HG03064 (cell line): ENCODE measurements around the gene TPRG1L.
A peak's percentile ranks its signal among the peaks of the same experiment; 100 is the strongest.

Experiments used
- ATAC-seq: cut with Tn5 transposase; IDR thresholded peaks from one replicate; pipeline ENCODE4 v1.9.1; 2021; ENCODE audit warnings: low read depth; ENCODE audit not compliant: unreplicated experiment

Gene TPRG1L

DNA sequence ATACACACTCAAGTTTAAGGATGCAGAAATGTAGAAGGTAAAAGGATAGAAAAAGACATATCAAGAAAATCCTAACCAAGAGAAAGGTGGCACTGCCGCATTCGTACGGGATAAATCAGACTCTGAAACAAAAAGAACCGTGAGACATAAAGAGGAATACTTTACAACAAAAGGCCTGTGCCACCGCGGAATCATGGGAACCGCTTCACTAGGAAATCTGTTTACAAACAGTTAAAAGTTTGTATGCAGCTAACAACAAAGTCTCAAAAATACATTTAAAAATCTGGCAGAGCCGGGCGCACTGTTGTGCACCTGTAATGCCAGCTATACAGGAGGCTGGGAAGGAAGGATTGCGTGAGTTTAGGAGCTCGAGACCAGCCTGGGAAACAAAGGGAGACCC, 17.0 kb downstream of the TPRG1L start:
- no peak for ATAC-seq

GRCh38 chr1:3642919-3643675, 18.3 kb downstream of the TPRG1L start:
- ATAC-seq: no peak

- no peak for ATAC-seq
These were observed 19.5 kb downstream of the TPRG1L start for GRCh38 chr1:3644273-3644672.

DNA sequence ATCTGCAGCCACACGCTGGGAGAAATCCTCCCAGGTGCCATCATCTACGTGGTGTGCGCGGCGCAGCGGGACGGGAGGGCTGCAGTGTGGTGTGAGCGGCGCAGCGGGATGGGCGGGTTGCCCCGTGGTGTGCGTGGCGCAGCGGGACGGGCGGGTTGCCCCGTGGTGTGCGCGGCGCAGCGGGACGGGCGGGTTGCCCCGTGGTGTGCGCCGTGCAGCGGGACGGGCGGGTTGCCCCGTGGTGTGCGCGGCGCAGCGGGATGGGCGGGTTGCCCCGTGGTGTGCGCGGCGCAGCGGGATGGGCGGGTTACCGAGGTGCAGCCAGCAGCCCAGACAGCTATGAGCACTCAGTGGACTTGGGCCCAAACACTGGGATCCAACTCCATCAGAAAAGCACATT, 20.4 kb downstream of the TPRG1L start:
- ATAC-seq: no peak

DNA sequence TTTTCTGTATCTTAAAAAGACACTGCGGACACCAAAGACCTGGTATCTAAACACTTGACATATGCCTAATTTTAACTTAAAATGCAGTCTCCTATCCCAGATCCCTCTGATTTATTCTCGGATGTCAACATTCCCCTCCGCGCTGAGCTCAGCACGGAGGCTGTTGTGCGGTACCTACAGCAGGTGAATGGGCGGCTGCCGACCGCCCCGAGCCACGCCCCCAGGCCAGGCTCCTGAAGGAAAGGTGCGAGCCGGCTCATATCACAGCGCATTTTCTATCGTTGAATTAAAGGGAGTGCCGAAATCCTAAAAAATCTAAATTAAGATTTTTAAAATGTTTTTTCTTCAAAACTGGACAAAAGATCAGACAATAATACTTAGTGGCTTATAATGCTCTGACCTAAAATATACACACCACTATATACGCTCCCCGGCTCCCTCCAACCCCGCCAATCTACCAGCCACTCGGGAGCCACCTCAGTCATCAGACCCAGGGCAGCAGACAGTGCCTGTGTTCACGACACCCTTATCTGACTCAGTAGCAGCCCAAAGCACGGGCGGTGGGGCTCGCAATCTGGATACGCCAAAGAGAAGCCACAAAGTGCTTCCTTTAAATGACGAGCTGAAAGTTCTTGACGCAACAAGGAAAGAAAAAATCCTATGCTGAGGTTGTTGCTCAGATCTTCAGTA, 21.0 kb downstream of the TPRG1L start:
- no peak for ATAC-seq

GRCh38 chr1:3646596-3646995, 21.8 kb downstream of the TPRG1L start:
- ATAC-seq: no peak

DNA sequence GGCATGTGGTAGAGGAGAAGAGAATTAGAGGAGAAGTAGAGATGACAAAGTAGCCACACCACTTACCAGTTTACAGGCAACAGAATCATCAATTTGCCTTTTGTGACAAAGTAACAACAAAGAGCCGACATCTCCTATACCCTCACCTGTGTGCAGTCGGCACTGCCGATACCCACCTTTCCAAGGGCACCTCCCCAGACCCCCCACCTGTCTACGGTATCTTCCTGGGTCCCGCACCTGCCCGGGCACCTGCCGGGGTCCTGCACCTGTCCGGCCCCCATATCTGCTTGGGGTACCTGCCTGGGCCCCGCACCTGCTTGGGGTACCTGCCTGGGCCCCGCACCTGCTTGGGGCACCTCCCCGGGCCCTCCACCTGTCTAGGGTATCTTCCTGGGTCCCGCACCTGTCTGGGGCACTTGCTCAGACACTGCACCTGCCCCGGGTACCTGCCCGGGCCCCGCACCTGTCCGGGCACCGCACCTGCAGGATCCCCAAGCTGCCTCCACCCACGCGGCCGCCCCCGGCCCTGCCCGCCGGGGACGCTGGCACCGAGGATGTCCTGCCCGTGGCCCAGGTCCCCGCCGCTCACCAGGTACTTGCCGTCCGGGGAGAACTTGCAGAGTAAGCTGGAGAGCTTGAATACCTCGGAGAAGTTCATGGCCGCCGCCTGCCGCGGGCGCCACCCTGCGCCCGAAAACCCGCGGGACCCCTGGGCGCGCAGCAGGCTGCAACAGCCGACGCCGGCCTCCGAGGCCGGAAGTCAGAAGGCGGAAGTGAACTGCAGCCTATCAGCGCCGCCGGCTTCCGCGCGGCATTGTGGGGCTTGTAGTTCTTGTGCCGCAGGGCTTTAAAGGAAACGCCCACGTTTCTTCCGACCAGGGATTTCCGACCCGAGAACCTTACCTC, 24.8 kb downstream of the TPRG1L start, which contains the start of gene WRAP73:
WRAP73 (minus strand) TSS at position 762 of the 906 bp plus-strand sequence; CDS start at position 658, 104 bp downstream.
- ATAC-seq: peak; percentile 65

GRCh38 chr1:3650248-3651025, 25.6 kb downstream of the TPRG1L start:
- ATAC-seq: no peak

DNA sequence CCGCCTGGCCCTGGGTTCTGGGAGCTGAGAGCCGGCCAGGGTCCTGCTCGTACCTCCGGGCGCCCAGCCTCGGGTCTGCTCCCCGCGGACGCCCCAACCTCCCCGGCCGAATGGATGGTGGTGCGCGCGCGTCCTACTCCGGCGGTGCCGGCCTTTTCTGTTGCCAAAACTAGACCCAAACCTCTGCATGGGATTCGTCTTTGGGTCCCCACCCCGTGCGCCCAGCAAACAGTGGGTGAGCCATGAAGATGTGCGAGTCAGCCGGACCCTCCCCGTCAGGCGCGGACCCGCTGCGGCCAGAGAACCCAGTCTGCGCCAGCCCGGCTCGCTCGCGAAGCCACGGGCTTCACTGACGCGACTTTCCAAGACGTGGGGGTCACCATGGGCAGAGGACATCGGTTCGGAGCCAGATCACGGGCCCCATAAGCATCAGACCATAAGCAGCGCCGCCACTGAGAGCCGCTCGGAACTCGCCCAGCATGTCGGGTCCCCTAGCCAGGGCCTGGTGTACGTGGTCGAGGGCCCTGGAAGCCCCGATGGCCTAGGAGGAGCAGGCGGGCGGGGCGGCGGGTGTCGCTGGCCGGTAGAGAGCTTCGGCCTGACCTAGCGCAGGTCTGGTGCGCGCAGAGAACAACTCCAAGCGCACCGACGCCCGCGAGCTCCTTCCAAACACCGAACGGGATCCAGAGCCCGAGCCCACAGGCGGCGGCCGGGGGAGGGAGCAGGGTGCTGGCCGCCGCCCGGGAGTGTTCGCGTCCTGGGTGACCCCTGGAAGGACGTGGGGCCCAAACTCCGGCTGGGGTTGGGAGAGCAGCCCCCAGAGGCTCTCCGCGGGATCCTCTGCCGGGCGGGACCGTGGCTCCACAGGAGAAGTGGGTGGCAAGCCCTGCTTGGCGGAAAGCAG, 26.5 kb downstream of the TPRG1L start:
- ATAC-seq: no peak

DNA sequence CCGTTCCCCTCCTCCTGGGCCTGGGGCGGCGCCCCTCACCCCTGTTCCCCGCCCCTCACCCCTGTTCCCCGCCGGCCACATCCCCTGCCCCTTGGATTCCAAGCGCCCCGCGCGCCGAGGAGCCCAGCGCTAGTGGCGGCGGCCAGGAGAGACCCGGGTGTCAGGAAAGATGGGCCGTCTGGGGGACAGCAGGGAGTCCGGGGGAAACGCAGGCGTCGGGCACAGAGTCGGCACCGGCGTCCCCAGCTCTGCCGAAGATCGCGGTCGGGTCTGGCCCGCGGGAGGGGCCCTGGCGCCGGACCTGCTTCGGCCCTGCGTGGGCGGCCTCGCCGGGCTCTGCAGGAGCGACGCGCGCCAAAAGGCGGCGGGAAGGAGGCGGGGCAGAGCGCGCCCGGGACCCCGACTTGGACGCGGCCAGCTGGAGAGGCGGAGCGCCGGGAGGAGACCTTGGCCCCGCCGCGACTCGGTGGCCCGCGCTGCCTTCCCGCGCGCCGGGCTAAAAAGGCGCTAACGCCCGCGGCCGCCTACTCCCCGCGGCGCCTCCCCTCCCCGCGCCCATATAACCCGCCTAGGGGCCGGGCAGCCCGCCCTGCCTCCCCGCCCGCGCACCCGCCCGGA, 27.2 kb downstream of the TPRG1L start, which contains the start of gene TP73:
TP73 (plus strand) TSS at position 587 of the 618 bp plus-strand sequence. CDS start 29,850 bp downstream, outside the sequence.
- ATAC-seq: no peak

DNA sequence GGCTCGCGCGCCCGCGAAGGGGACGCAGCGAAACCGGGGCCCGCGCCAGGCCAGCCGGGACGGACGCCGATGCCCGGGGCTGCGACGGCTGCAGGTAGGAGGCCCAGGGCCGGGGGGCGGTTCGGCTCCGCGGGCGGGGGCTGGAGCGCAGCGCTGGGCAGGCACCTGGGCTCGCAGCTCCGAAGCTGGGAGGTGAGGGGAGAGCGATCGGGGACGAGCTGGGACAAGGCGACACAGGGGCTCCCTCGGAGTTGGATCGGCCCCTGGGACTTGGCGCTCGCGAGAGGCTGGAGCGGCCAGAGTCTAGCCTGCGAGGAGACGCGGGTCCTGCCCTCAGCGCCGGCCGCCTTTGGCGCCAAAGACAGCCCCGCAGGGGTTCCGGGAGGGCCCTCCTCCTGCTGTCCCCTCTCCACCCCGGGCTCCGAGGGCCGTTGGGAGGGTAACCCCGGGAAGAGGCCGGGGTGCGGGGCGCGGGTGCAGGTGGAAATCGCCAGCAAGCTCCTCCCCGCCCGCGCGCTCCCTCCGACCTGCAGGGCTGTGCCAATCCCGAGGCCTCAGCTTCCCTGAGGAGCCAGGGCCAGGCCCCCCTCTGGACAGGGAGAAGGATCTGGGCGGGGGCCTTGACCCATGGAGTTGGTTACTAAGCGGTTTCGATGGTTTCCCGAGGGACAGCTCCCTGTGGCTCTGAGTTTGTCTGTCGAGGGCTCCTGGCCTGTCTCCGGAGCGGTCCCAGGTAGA, 27.9 kb downstream of the TPRG1L start:
- no peak for ATAC-seq

DNA sequence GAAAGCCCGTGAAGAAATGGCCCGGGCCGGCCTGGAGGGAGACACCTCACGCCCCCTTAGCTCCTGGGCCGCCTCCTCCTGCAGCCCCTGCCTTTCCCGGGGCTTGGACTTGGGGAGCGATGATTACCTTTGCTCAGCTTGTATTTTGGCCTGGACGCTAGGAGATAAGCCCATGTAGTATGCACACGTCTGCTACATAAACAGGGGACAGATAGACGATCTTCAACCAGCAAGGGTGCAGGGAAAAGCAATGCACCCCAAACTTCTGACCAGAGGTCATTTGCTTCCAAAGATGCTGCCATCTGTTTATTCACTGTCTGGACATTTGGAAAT, 28.4 kb downstream of the TPRG1L start:
- no peak for ATAC-seq

- ATAC-seq: no peak
These were observed 29.9 kb downstream of the TPRG1L start for GRCh38 chr1:3654549-3655281.

DNA sequence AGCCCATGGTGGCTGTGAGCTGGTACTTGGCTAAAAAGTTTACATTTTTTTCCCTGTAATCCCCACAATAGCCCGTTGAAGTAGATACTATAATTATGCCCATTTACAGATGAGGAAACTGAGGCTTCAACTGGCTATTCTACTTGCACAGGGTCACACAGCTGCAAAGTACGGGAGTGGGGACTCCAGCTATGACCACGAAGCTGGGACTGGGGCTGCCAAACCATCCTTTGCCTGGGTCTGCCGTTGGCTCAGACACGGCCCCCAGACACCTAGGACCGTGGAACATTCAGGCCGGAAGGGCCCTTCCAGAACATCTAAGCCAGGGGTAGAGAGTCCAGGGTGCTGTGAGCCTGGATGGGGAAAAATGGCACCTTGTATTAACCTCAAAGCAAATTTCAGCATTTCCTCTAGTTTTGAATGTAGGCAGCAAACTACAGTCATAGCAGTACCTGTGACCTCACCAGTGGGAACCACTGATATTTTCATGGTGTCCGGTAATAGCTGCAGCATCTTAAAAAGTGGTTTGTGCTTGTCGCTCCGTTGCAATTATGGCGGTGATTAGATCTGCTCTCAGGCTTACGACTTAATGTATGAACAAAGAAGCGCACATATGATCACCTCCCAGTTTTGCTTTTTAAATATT, 31.8 kb downstream of the TPRG1L start:
- no peak for ATAC-seq

- no peak for ATAC-seq
These were observed 32.3 kb downstream of the TPRG1L start for GRCh38 chr1:3657096-3657475.

- no peak for ATAC-seq
These were observed 32.9 kb downstream of the TPRG1L start for GRCh38 chr1:3657578-3658230.

DNA sequence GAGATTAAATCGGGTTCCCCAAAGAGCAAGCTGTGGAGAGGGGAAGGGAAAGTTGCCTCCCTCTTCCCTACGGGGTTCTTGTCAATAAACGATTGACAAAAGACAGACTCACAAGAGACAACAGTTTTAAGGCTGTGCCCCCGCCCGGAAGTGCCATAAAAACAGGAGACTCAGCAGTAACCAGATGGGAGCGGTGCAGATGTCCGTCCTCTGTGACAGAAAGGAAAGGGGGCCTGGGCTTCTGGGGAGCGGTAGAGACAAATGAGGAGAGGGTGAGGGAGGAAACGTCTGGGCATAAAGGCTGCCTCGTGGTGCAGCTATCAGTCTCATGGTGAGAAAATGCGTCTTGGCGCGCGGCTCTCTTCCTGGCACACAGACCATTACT, 33.4 kb downstream of the TPRG1L start:
- no peak for ATAC-seq
